ENCODE data around the gene MYCBP2. TPM values are rescaled to one million over a fixed set of nuclear protein-coding genes. Genes with fewer than 3 reads are reported as not detected.
"Not testable (repeated sequence)": the region's sequence is repeated elsewhere in the genome, so short reads cannot be mapped to it uniquely, and the experiment has no call there.

MYCBP2 gene
- total and polyA plus RNA-seq, 7 donors, result 3.7 to 130 (median 93.5) TPM

DNA sequence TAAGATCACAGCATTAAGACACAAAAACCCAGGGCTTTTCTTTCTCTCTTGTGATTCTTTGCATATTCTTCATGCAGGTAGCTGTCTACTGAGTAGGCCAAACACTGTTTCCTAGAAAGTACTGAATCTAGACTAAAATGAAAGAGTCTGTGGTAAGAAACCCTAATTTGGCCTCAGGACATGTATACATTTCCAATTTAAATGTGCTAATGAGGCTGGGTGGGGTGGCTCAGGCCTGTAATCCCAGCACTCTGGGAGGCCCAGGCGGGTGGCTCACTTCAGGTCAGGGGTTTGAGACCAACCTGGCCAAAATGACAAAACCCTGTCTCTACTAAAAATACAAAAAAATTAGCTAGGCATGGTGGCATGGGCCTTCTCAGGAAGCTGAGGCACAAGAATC is 57.8 kb downstream of the MYCBP2 start:
- no peaks in the 10 kb centered on the region for H3K9me3 ChIP-seq

DNA sequence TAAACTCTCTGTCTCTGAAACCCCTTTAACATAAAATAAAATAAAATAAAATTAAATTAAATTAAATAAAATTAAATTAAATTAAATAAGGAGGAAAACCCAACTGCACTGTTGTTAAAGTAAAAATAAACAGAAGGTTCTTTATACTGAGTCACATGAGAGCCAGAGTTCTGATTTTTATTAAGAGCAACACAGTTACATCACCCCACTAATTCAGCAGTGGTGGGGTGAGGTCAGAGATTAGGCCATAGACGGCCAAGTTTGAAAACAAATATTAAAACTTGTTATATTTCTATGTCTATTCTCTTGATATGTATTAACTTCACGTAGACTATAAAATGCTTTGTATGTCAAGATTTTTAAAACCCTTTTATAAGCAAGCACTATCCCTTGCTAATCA is 59.5 kb downstream of the MYCBP2 start:
- Histone ChIP-seq H3K27me3 (no peaks in the 10 kb centered on the region), H3K4me1 (peaks cover 0 to 4% (median 0%) of the 10 kb centered on the region in 4 donors), H3K4me3 (no peak overlapping the region), H3K36me3 (peaks cover 5 to 63% (median 11%) of the 10 kb centered on the region in 4 donors), H3K9me3 (no peaks in the 10 kb centered on the region), H3K27ac (no peak overlapping the region)
- no peak for TF ChIP-seq EP300 (IDR thresholded peaks at IDR 0.05)
- TF ChIP-seq, protein P1, sequence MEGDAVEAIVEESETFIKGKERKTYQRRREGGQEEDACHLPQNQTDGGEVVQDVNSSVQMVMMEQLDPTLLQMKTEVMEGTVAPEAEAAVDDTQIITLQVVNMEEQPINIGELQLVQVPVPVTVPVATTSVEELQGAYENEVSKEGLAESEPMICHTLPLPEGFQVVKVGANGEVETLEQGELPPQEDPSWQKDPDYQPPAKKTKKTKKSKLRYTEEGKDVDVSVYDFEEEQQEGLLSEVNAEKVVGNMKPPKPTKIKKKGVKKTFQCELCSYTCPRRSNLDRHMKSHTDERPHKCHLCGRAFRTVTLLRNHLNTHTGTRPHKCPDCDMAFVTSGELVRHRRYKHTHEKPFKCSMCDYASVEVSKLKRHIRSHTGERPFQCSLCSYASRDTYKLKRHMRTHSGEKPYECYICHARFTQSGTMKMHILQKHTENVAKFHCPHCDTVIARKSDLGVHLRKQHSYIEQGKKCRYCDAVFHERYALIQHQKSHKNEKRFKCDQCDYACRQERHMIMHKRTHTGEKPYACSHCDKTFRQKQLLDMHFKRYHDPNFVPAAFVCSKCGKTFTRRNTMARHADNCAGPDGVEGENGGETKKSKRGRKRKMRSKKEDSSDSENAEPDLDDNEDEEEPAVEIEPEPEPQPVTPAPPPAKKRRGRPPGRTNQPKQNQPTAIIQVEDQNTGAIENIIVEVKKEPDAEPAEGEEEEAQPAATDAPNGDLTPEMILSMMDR (IDR thresholded peaks at IDR 0.05), result no peak
- TF ChIP-seq POLR2A (IDR thresholded peaks at IDR 0.05), result no peak
- no peak for TF ChIP-seq POLR2AphosphoS5 (IDR thresholded peaks at IDR 0.05)
- intact Hi-C loops (cut with DNase I), result no loop called here
- WGBS, 2 donors, result 81 to 85% methylated on average over 2 of the region's 2 CpGs
- no peak for DNase-seq

More for the DNA sequence above, 57.8 kb downstream of the MYCBP2 start:
- no peaks in the 10 kb centered on the region for H3K27me3 ChIP-seq
- H3K36me3 ChIP-seq, result peaks cover 5 to 65% (median 11%) of the 10 kb centered on the region in 4 donors
- H3K4me1 ChIP-seq, result peaks cover 0 to 4% (median 0%) of the 10 kb centered on the region in 4 donors
- no peak overlapping the region for H3K27ac ChIP-seq
- TF ChIP-seq, protein P1 (IDR thresholded peaks at IDR 0.05), result no peak
- TF ChIP-seq EP300 (IDR thresholded peaks at IDR 0.05) (no peak), POLR2AphosphoS5 (IDR thresholded peaks at IDR 0.05) (no peak), POLR2A (IDR thresholded peaks at IDR 0.05) (no peak)
- 98 to 100% methylated on average over 1 of the region's 1 CpG for WGBS, 2 donors
- H3K4me3 ChIP-seq, result no peak overlapping the region
- DNase-seq, result no peak
- intact Hi-C loops (cut with DNase I), result no loop called here

DNA sequence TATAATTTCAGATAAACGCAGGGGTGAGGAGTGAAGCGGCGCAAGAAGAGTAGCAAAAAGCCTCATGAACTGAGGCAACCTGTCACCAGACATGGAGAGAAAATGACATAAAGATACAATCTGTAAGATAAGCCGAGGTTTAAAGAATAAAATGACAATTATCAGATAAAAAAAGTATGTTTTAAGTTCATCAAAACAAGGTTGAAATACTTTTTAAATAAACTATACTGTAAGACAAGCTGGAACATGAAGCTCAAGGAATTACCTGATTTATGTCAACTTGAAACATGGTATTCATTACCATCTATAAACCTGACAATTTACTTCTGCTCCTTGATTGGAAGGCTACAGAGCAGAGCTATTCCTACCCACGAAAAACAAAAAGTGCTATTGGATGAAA is 61.6 kb downstream of the MYCBP2 start:
- Histone ChIP-seq H3K4me3 (no peak overlapping the region), H3K9me3 (no peaks in the 10 kb centered on the region), H3K4me1 (peaks cover 0 to 4% (median 0%) of the 10 kb centered on the region in 4 donors), H3K36me3 (peaks cover 5 to 71% (median 11%) of the 10 kb centered on the region in 4 donors), H3K27ac (no peak overlapping the region), H3K27me3 (no peaks in the 10 kb centered on the region)
- intact Hi-C loops (cut with DNase I), result no loop called here
- TF ChIP-seq, protein P1 (IDR thresholded peaks at IDR 0.05), result no peak
- 92 to 93% methylated on average over 5 of the region's 5 CpGs for WGBS, 2 donors
- no peak for DNase-seq

DNA sequence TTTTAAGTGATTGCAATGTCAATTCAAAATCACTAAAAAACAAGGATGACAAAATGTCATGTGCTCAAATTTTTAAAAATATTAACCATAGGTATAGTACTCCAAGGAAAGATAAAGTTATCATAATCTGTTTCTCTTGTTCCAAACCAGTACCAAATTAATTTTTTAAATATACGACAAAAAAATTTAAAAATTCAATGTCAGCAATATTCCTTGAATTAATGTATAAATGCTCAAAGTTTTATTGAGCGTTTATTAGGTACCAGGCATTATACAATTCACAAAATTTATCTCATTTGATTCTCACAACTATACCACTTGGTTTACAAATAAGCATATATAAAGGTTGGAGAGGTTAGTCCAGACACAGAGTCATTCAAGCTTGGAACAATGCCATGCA is 64.7 kb downstream of the MYCBP2 start:
- no peak overlapping the region for H3K27ac ChIP-seq
- TF ChIP-seq, protein P1 (IDR thresholded peaks at IDR 0.05), result no peak
- no peak for TF ChIP-seq POLR2AphosphoS5 (IDR thresholded peaks at IDR 0.05)
- no peak for TF ChIP-seq POLR2A (IDR thresholded peaks at IDR 0.05)
- TF ChIP-seq EP300 (IDR thresholded peaks at IDR 0.05), result no peak
- H3K4me3 ChIP-seq, result no peak overlapping the region
- no peaks in the 10 kb centered on the region for H3K9me3 ChIP-seq
- intact Hi-C loops (cut with DNase I), result no loop called here
- H3K27me3 ChIP-seq, result no peaks in the 10 kb centered on the region
- no peaks in the 10 kb centered on the region for H3K4me1 ChIP-seq
- 96 to 98% methylated on average over 2 of the region's 2 CpGs for WGBS, 2 donors
- peaks cover 0 to 71% (median 0%) of the 10 kb centered on the region in 4 donors for H3K36me3 ChIP-seq
- no peak for DNase-seq

DNA sequence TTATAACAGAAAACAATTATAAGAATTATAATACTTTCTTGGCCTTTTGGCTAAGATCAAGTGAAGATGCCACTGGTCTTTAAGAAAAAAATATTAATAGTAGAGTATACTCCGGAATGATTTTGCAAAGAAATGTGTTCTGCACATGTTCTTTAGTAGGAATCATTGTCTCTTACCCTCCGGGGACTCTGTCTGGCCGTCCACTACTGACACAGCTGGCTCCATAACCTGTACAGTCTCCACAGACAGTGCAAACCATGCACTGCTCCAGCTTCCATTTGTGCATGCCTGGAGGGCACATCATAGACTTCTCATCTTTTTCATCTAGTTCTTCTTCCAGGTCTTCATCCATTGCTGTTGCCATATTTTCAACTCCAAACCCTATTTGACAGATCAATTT is 75.9 kb downstream of the MYCBP2 start:
- no peaks in the 10 kb centered on the region for H3K9me3 ChIP-seq
- 95% methylated on average over 3 of the region's 3 CpGs for WGBS, 2 donors
- peaks cover 0 to 15% (median 2%) of the 10 kb centered on the region in 4 donors for H3K36me3 ChIP-seq
- intact Hi-C loops (cut with DNase I), result no loop called here
- H3K4me3 ChIP-seq, result no peak overlapping the region
- DNase-seq, result no peak
- no peaks in the 10 kb centered on the region for H3K27me3 ChIP-seq
- no peaks in the 10 kb centered on the region for H3K4me1 ChIP-seq
- H3K27ac ChIP-seq, result no peak overlapping the region
- TF ChIP-seq, protein P1 (IDR thresholded peaks at IDR 0.05), result no peak
- no peak for TF ChIP-seq POLR2A (IDR thresholded peaks at IDR 0.05)
- TF ChIP-seq POLR2AphosphoS5 (IDR thresholded peaks at IDR 0.05), result no peak
- TF ChIP-seq EP300 (IDR thresholded peaks at IDR 0.05), result no peak

DNA sequence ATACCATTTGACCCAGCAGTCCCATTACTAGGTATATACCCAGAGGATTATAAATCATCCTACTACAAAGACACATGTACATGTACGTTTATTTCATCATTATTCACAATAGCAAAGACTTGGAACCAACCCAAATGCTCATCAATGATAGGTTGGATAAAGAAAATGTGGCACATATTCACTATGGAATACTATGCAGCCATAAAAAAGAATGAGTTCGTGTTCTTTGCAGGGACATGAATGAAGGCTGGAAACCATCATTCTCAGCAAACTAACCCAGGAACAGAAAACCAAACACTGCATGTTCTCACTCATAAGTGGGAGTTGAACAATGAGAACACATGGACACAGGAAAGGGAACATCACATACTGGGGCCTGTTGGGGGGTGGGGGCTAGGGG is 81.7 kb downstream of the MYCBP2 start:
- DNase-seq; intact Hi-C loops (cut with DNase I); H3K27ac ChIP-seq; H3K27me3 ChIP-seq; H3K9me3 ChIP-seq; H3K4me1 ChIP-seq; H3K4me3 ChIP-seq: not testable (repeated sequence)
- 93 to 94% methylated on average over 2 of the region's 2 CpGs for WGBS, 2 donors
- peaks cover 5 to 40% (median 14%) of the 10 kb centered on the region in 4 donors for H3K36me3 ChIP-seq

Data from sigmoid colon (tissue), 7 donors.